ENCODE measurements around the gene FHAD1. TPM values are rescaled to one million over a fixed set of nuclear protein-coding genes. Genes with fewer than 3 reads are reported as not detected.

Gene FHAD1
- total and polyA plus RNA-seq, 2 of the 13 experiments (the other 11 are each of a cell fraction or from before 2014, with no cell fraction given): not detected

- TF ChIP-seq HNF1A (IDR thresholded peaks at IDR 0.05; ENCODE audit: low read depth): peak; percentile 30; the same call in 1 of the 2 replicates
- TF ChIP-seq HNF1A (CRISPR knock-in tag; IDR thresholded peaks at IDR 0.05; ENCODE audit: borderline replicate concordance): no peak
- no peak for TF ChIP-seq ZNF205 (CRISPR knock-in tag; IDR thresholded peaks at IDR 0.05)
- TF ChIP-seq AGO2 (optimal IDR thresholded peaks at IDR 0.05; ENCODE audit: low read depth, low read length): no peak
- TF ChIP-seq ZNF512 (CRISPR knock-in tag; IDR thresholded peaks at IDR 0.05): no peak
- no peak for TF ChIP-seq E2F5 (CRISPR knock-in tag; conservative IDR thresholded peaks at IDR 0.05)
- TF ChIP-seq TFAP4 (IDR thresholded peaks at IDR 0.05; ENCODE audit: borderline replicate concordance, low read depth): no peak
- TF ChIP-seq TBX2 (CRISPR knock-in tag; IDR thresholded peaks at IDR 0.05; ENCODE audit: borderline replicate concordance): no peak
- TF ChIP-seq EHMT2 (IDR thresholded peaks at IDR 0.05; ENCODE audit: borderline replicate concordance, low read depth, low read length): no peak
Measured at GRCh38 chr1:15201849-15202551, 45.0 kb upstream of the FHAD1 start (continued).

All from HepG2 (cell line).